ENCODE measurements around the gene ATAD3B. TPM values are rescaled to one million over a fixed set of nuclear protein-coding genes. Genes with fewer than 3 reads are reported as not detected.

The ATAD3B gene
- total RNA-seq, 1 donor from 2014 or later = 63.0 TPM

GRCh38 chr1:1425426-1425752 lies 46.2 kb upstream of the ATAD3B start:
- Histone ChIP-seq H3K27me3 (ENCODE audit: insufficient read depth, low read length) (no peaks in the 10 kb centered on the region), H3K4me1 (ENCODE audit: insufficient read depth, low read length) (peaks cover 16% of the 10 kb centered on the region)
- H3K4me3 Mint-ChIP-seq (ENCODE audit: unreplicated experiment) = peak overlapping the region; percentile 50

GRCh38 chr1:1425753-1426495 lies 45.6 kb upstream of the ATAD3B start:
- no peak overlapping the region for H3K4me3 Mint-ChIP-seq (ENCODE audit: unreplicated experiment)

More at GRCh38 chr1:1425426-1425752, 46.2 kb upstream of the ATAD3B start:
- Histone ChIP-seq H3K4me3 (ENCODE audit: insufficient read depth, low read depth, low read length) (no peak overlapping the region), H3K9ac (ENCODE audit: low read length) (no peak overlapping the region), H3K36me3 (ENCODE audit: insufficient read depth, low read length) (no peaks in the 10 kb centered on the region), H4K20me1 (ENCODE audit: insufficient read depth, low read length) (no peaks in the 10 kb centered on the region), H3K9me3 (ENCODE audit: insufficient read depth, low read depth, low read length) (no peaks in the 10 kb centered on the region), H3K27ac (ENCODE audit: low read depth, low read length) (no peak overlapping the region), H3K79me2 (ENCODE audit: insufficient read depth, low read length) (no peaks in the 10 kb centered on the region), H3K4me2 (ENCODE audit: low read length) (no peak overlapping the region), H2AFZ (ENCODE audit: low read depth, low read length) (no peak overlapping the region)
- no peak for DNase-seq (ENCODE audit: low read depth)
- Mint-ChIP-seq H3K4me1 (ENCODE audit: low read depth, unreplicated experiment) (peaks cover 20% of the 10 kb centered on the region), H3K36me3 (ENCODE audit: low read depth, unreplicated experiment) (no peaks in the 10 kb centered on the region), H3K27me3 (ENCODE audit: low read depth, unreplicated experiment) (peaks cover 2% of the 10 kb centered on the region), H3K9me3 (ENCODE audit: unreplicated experiment) (no peaks in the 10 kb centered on the region), H3K27ac (ENCODE audit: unreplicated experiment) (no peak overlapping the region)
- FAIRE-seq = no peak
- TF ChIP-seq CTCF (IDR thresholded peaks at IDR 0.05; ENCODE audit: insufficient read depth, low read depth, low read length) = no peak
- no peak for TF ChIP-seq EZH2 (IDR thresholded peaks at IDR 0.05; ENCODE audit: insufficient read depth, low read length)

More at GRCh38 chr1:1425753-1426495, 45.6 kb upstream of the ATAD3B start:
- no peak for TF ChIP-seq EZH2 (IDR thresholded peaks at IDR 0.05; ENCODE audit: insufficient read depth, low read length)
- TF ChIP-seq CTCF (IDR thresholded peaks at IDR 0.05; ENCODE audit: insufficient read depth, low read depth, low read length) = no peak
- Mint-ChIP-seq H3K27me3 (ENCODE audit: low read depth, unreplicated experiment) (peaks cover 2% of the 10 kb centered on the region), H3K4me1 (ENCODE audit: low read depth, unreplicated experiment) (peaks cover 20% of the 10 kb centered on the region), H3K36me3 (ENCODE audit: low read depth, unreplicated experiment) (no peaks in the 10 kb centered on the region), H3K9me3 (ENCODE audit: unreplicated experiment) (no peaks in the 10 kb centered on the region), H3K27ac (ENCODE audit: unreplicated experiment) (no peak overlapping the region)
- Histone ChIP-seq H2AFZ (ENCODE audit: low read depth, low read length) (no peak overlapping the region), H4K20me1 (ENCODE audit: insufficient read depth, low read length) (no peaks in the 10 kb centered on the region), H3K27me3 (ENCODE audit: insufficient read depth, low read length) (no peaks in the 10 kb centered on the region), H3K4me3 (ENCODE audit: insufficient read depth, low read depth, low read length) (no peak overlapping the region), H3K27ac (ENCODE audit: low read depth, low read length) (no peak overlapping the region), H3K79me2 (ENCODE audit: insufficient read depth, low read length) (no peaks in the 10 kb centered on the region), H3K4me1 (ENCODE audit: insufficient read depth, low read length) (peaks cover 19% of the 10 kb centered on the region), H3K9ac (ENCODE audit: low read length) (no peak overlapping the region), H3K36me3 (ENCODE audit: insufficient read depth, low read length) (no peaks in the 10 kb centered on the region), H3K4me2 (ENCODE audit: low read length) (no peak overlapping the region), H3K9me3 (ENCODE audit: insufficient read depth, low read depth, low read length) (no peaks in the 10 kb centered on the region)
- FAIRE-seq = no peak
- DNase-seq (ENCODE audit: low read depth) = no peak
